GM03348 (cell line): ENCODE results near the gene SLC25A20.

ENCODE experiments used
- DNase-seq: peaks from one replicate; pipeline ENCODE4 v3.0.0; 2012; ENCODE audit warnings: low spot score

The SLC25A20 gene

GRCh38 chr3:48897460-48898376 lies 964 bp downstream of the SLC25A20 start:
- no peak for DNase-seq

- no peak for DNase-seq
These were observed 1.7 kb downstream of the SLC25A20 start for GRCh38 chr3:48896936-48897335.

GRCh38 chr3:48894516-48894915 lies 4.2 kb downstream of the SLC25A20 start:
- DNase-seq, result no peak

DNA sequence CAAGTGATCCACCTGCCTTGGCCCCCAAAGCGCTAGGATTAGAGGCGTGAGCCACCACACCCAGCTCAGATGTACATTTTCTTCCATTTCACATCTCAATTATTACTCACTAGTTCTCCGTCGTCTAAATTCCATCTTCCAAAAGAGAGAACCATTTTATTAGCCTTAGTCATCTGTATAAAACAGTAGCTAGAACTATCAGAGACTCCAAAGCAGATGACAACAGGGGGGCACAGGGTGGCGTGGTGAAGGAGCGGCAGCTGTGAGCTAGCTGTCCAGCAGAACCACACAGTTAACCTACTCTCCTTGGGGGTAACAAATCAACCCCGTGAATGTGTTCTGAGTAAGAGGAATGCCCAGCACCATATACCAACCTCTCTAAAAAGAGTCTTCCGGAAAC lies 7.1 kb downstream of the SLC25A20 start:
- no peak for DNase-seq

GRCh38 chr3:48885753-48886152 lies 12.9 kb downstream of the SLC25A20 start:
- no peak for DNase-seq

GRCh38 chr3:48881652-48882114 lies 17.0 kb downstream of the SLC25A20 start:
- no peak for DNase-seq

DNA sequence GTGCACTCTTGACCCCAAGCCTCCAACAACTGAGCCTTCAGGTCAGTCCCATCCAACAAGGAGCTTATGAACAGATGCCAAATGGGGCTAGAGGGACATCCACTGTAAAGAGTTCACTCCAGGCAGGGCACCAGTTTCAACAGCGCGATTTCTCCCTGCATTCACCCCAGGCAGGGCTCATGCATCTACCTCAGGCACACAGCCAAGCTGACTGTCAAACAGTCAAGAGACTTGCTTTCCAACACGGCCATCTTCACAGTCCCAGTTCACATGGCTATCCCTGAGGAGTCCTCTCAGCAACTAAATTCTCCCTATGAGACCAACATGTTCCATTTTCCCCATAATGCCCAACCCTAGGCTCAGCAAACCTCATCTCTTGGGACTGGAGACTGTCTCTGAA lies 17.7 kb downstream of the SLC25A20 start:
- DNase-seq, result no peak

GRCh38 chr3:48879994-48880377 lies 18.7 kb downstream of the SLC25A20 start:
- no peak for DNase-seq

- DNase-seq, result no peak
These were observed 19.2 kb downstream of the SLC25A20 start for GRCh38 chr3:48879307-48879993.

DNA sequence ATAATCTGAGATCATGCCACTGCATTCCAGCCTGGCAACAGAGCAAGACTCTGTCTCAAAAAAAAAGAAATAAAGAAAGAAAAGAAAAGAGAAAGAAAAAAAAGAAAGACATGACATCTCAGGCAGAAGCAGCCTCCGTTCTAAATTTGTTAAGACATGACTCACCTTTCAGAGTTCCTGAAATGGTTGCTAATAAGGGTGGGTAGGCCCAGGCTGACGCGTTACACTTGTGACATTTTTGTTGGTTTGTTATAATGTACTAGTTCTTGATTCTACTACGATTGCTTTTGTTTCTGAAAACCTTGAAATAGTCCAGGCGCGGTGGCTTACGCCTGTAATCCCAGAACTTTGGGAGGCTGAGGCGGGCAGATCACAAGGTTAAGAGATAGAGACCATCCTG lies 21.0 kb downstream of the SLC25A20 start:
- no peak for DNase-seq

GRCh38 chr3:48863122-48863521 lies 35.6 kb downstream of the SLC25A20 start:
- no peak for DNase-seq

DNA sequence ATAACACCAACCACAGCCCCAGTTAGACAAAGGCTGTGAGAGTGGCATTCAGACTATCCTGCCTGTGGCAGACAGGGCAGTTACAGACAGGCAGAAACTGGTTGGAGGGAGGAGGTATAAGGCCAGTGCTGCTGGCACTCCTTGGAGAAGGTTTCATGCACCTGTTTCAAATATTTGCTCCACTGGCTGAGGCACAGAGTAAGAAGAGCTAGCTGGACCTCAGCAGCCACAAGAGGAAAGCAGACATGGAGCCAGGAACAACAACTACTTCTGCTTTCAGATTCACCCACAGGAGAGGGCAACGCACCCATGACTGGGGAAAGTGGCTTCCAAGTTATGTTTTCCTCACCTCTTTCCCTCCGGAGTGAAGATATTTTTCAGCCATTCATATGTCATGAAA lies 39.5 kb downstream of the SLC25A20 start:
- no peak for DNase-seq

DNA sequence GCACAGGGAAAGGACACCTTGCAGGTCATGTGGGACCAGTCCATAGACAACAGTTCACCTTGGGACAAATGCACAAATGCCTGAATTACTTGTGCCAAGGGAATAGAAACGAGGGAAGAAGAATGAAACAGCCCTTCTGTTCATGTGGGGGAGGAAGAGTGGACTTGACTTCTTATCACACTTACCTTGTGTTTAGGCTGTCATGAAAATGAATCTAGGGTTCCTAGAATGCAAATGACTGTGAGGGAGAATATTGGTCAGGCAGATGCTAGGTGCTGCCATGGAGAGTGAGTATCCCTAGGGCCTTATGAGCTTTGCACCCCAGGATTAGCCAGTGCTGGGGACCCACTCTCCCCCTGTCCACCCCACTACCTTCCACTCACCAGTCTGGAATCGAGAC lies 40.0 kb downstream of the SLC25A20 start:
- no peak for DNase-seq

DNA sequence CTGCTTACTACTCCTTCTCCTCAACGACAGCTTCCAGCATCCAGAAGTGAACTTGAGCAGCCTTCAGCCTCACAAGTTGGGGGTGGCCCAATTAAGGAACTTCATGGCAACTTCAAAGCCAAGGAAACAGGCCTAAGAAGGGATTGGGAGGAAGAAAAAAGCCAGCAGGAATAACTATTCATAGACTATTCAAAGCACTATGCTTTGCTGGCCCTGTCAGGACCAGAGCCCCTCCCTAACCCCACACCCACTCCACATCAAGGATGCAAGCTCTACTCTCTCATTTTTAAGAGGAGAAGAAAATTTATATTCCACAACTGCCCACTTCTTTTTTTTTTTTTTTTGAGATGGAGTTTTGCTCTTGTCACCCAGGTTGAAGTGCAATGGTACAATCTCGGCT lies 41.0 kb downstream of the SLC25A20 start:
- DNase-seq, result no peak

DNA sequence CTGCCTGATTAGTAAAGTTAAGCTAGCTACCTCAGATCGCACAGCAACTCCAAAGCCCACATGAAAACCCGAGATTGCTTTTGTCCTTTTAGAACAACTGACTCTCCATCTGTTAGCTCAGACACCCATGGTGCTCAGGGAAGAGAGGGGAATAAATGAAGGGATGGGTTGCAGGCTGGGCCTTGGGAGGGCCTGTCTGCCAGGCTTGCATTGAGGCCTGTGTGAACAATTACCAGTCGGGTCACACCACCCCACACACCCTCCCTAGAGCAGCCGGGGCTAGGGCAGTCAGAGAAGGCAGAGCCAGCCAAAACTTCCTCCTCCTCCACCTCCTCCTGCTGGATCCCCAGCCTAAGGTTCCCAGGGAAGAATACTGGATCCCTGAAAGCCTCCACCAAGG lies 42.2 kb downstream of the SLC25A20 start:
- no peak for DNase-seq

DNA sequence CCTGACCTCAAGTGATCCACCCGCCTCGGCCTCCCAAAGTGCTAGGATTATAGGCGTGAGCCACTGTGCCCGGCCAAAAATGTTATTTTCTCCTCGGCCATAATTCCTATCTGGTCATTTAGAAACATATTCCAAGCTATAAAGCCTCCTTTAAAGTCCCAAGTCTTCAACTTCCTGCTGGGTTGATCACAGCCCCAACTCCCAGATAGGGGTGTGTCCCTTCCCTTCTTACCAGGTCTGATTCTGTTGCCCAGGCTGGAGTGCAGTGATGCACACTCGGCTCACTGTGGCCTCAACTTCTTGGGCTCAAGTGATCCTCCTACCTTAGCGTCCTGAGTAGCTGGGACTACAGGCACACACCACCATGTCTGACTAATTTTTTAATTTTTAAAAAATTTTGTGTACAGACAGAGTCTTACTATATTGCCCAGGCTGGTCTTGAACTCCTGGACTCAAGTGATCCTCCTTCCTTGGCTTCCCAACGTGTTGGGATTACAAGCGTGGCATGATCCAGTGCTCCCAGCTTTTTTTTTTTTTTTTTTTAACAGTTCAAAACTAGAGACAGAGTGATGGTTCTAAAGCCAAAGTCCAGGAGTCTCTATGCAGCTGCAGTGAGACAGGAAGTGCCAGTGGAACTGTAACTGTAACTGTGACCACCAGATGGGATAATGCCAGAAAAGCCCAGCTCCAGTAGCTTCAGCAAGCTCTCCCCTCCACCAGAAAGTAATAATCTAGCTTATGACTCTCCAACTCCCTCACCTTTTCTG lies 42.8 kb downstream of the SLC25A20 start:
- no peak for DNase-seq

- no peak for DNase-seq
These were observed 46.5 kb downstream of the SLC25A20 start for GRCh38 chr3:48852151-48852550.

GRCh38 chr3:48851407-48851806 lies 47.3 kb downstream of the SLC25A20 start:
- no peak for DNase-seq

GRCh38 chr3:48848816-48849515 lies 49.7 kb downstream of the SLC25A20 start:
- DNase-seq, result no peak

GRCh38 chr3:48847504-48848423 lies 50.9 kb downstream of the SLC25A20 start, which contains the start of gene PRKAR2A:
Gene PRKAR2A, minus strand, starts transcription at chr3:48847874. Its CDS starts 278 bp downstream, at chr3:48847596.
- peak; percentile 99 for DNase-seq

DNA sequence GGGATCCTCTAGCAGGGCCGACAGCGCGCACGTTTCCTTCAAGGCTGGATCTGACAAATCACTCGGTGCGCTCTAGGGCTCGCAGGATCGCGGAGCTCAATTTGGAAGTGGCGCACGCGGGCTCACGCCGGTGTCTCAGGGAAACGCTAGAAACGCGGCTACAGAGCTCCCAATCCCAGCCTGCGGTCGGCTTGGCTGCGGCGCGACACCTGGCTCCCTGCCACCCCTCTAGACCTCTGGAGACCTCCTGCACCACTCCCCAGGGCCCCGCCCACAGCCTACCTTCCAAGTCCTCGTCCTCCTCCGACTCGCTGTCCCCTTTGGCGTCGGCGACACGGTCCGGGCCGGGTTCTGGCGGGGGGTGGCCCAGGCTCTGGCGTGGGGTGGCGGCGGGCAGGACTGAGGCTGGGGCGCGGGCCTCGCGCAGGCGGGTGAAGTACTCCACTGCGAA lies 51.6 kb downstream of the SLC25A20 start:
- peak; percentile 80 for DNase-seq
